Heart left ventricle (tissue), 16 donors: ENCODE data around the gene LRBA. TPM values are rescaled to one million over a fixed set of nuclear protein-coding genes. Genes with fewer than 3 reads are reported as not detected.

Source experiments
- ATAC-seq, 4 donors: fragments of 200-7000 bp; cut with Tn5 transposase; one replicate each; pipeline ENCODE4 v1.9.1; 2020 to 2022; ENCODE audit warnings: moderate library complexity in 4 of 4, mild to moderate bottlenecking in 3 of 4, moderate number of reproducible peaks in 1 of 4
- DNase-seq, 5 donors: peaks; one replicate each; pipeline ENCODE4 v3.0.0-alpha.2; 2020
- H3K27ac ChIP-seq, 12 donors: fragments of 200-600 bp; sonication (generic) in 4 of 12; one replicate each; pipeline versions ENCODE4 v1.5.0 to v1.8.0; 2016 to 2022; ENCODE audit warnings: mild to moderate bottlenecking in 2 of 12
- H3K27me3 ChIP-seq, 9 donors: fragments of 200-600 bp; sonication (generic) in 2 of 9; one replicate each; pipeline versions ENCODE4 v1.5.1 to v1.8.0; 2016 to 2022; ENCODE audit warnings: mild to moderate bottlenecking in 3 of 9
- H3K36me3 ChIP-seq, 9 donors: fragments of 200-600 bp; sonication (generic) in 2 of 9; one replicate each; pipeline versions ENCODE4 v1.5.0 to v1.8.0; 2018 to 2022; ENCODE audit warnings: mild to moderate bottlenecking in 2 of 9
- H3K4me1 ChIP-seq, 12 donors: fragments of 200-600 bp; sonication (generic) in 4 of 12; one replicate each; pipeline versions ENCODE4 v1.5.0 to v1.8.0; 2016 to 2022; ENCODE audit warnings: mild to moderate bottlenecking in 3 of 12
- H3K4me3 ChIP-seq, 12 donors: fragments of 200-600 bp; sonication (generic) in 4 of 12; one replicate each; pipeline versions ENCODE4 v1.5.0 to v1.8.0; 2017 to 2022; ENCODE audit warnings: mild to moderate bottlenecking in 9 of 12, moderate library complexity in 4 of 12
- H3K9me3 ChIP-seq, 12 donors: fragments of 200-600 bp; sonication (generic) in 4 of 12; one replicate each; pipeline versions ENCODE4 v1.5.0 to v1.8.0; 2016 to 2022; ENCODE audit warnings: mild to moderate bottlenecking in 1 of 12
- CTCF ChIP-seq, 12 donors: fragments of 200-600 bp; sonication (generic) in 4 of 12; IDR thresholded peaks; one replicate each; pipeline versions ENCODE4 v1.5.0 to v1.8.0; 2018 to 2022; ENCODE audit warnings: antibody characterized with exemption in 12 of 12, mild to moderate bottlenecking in 5 of 12
- POLR2A ChIP-seq, 2 donors: fragments of 450-650 bp; IDR thresholded peaks; one replicate each; pipeline ENCODE4 v1.6.1; 2017; ENCODE audit warnings: antibody characterized with exemption in 2 of 2, mild to moderate bottlenecking in 2 of 2, moderate library complexity in 2 of 2
- WGBS, 4 donors: extraction: QIAGEN DNeasy Blood & Tissue Kit in 2 of 4; methylation state at CpG; one replicate each; pipeline versions ENCODE4 v1.1.5 to v1.1.7; 2013 to 2018; 5-methylcytosine and 5-hydroxymethylcytosine counted together
- intact Hi-C, 10 donors: fragments of 100-400 bp; cut with DNase I; formaldehyde crosslinking; loops; one replicate each; pipeline versions ENCODE4 v1.11.1 to v1.14.2; 2022
- polyA plus RNA-seq, 2 donors: library from polyadenylated mRNA; stranded (reverse); fragments of 200-250 nt; gene quantifications; one replicate each; pipeline ENCODE4 v1.2.3, GENCODE V29; 2013
- total RNA-seq, 9 donors: library from RNA; depleted of rRNA in 2 of 9; stranded (reverse); fragments of >200 nt in 2 of 9; fragmentation: NEBNext Ultra II Directional in 3 of 9; extraction: Animal tissue kit (Norgen Biotek cat#: 25700) in 3 of 9; gene quantifications; one replicate each; pipeline versions ENCODE4 v1.1.0 to v1.2.4, GENCODE V29; 2016 to 2023
- donor health status: ischemic (EF 13 %, LVEDD 7.1; RV severe dilation, severe dysfunction).
- donor health status: healthy with polysubstance abuse.
- donor health status: DM: no; HTN: yes; CAD: no.
- donor health status: DM: no; HTN: no; CAD: no.
- donor health status: ischemic (EF 25% LVEDD 6.9; RV normal size, moderate dysfunction).
- donor health status: ischemic (EF 25% LVEDD 5.7; RV mildly dilated, moderate dysfunction).
- donor health status: healthy.
- donor health status: DM: yes; HTN: yes; CAD: no.
- donor health status: ischemic (EF 35%, LVEDD 5.7; RV mildly dilated, moderate dysfunction).
- donor health status: nonischemic (EF 11% LVEDD 7.7; RV severe dilation, severe dysfunction).
- donor health status: DM: yes; HTN: yes; CAD: no.
- donor health status: PGD.
- donor health status: ischemic (EF 29% LVEDD 5.4; RV normal size, mild dysfunction).
- donor health status: nonischemic (EF 23%, LVEDD 6.1; RV moderate dilation, normal function).

LRBA gene
- total and polyA plus RNA-seq, 11 donors = 6.5 to 35.1 (median 22.6) TPM

- peak in 1 of 4 donors; percentile 18 for ATAC-seq
- WGBS, 4 donors = 62 to 78% (median 75%) methylated on average over 7 to 9 of the region's 9 CpGs
- Histone ChIP-seq H3K36me3 (peaks cover 0 to 30% (median 6%) of the 10 kb centered on the region in 9 donors), H3K27ac (peak overlapping the region in 1 of 12 donors; percentile 38), H3K27me3 (no peaks in the 10 kb centered on the region), H3K4me3 (no peak overlapping the region), H3K9me3 (peaks cover 0 to 21% (median 2%) of the 10 kb centered on the region in 12 donors), H3K4me1 (peaks cover 0 to 9% (median 2%) of the 10 kb centered on the region in 12 donors)
- DNase-seq = no peak
- TF ChIP-seq POLR2A (IDR thresholded peaks at IDR 0.05) (no peak), CTCF (IDR thresholded peaks at IDR 0.05) (no peak)
- intact Hi-C loops = no loop called here
Observed at GRCh38 chr4:150280081-150280895, 734.8 kb downstream of the LRBA start.

GRCh38 chr4:150278206-150278605 is 736.9 kb downstream of the LRBA start:
- H3K4me1 ChIP-seq = peaks cover 0 to 9% (median 2%) of the 10 kb centered on the region in 12 donors
- DNase-seq (no peak), ATAC-seq (no peak)
- intact Hi-C loops = no loop called here
- TF ChIP-seq CTCF (IDR thresholded peaks at IDR 0.05) (no peak), POLR2A (IDR thresholded peaks at IDR 0.05) (no peak)
- peaks cover 0 to 24% (median 3%) of the 10 kb centered on the region in 9 donors for H3K36me3 ChIP-seq
- no peak overlapping the region for H3K27ac ChIP-seq
- 56 to 81% (median 72%) methylated on average over 2 of the region's 2 CpGs for WGBS, 4 donors
- H3K4me3 ChIP-seq = no peak overlapping the region
- H3K27me3 ChIP-seq = no peaks in the 10 kb centered on the region
- peaks cover 0 to 36% (median 3%) of the 10 kb centered on the region in 12 donors for H3K9me3 ChIP-seq

- no peak overlapping the region for H3K27ac ChIP-seq
- peaks cover 0 to 13% (median 0%) of the 10 kb centered on the region in 12 donors for H3K9me3 ChIP-seq
- no peak for TF ChIP-seq CTCF (IDR thresholded peaks at IDR 0.05)
- no peak for TF ChIP-seq POLR2A (IDR thresholded peaks at IDR 0.05)
- 90 to 100% (median 97%) methylated on average over 1 of the region's 1 CpG for WGBS, 4 donors
- no peaks in the 10 kb centered on the region for H3K27me3 ChIP-seq
- peaks cover 0 to 31% (median 13%) of the 10 kb centered on the region in 9 donors for H3K36me3 ChIP-seq
- no peak overlapping the region for H3K4me3 ChIP-seq
- DNase-seq (no peak), ATAC-seq (no peak)
- intact Hi-C loops = no loop called here
- H3K4me1 ChIP-seq = no peaks in the 10 kb centered on the region
Observed at GRCh38 chr4:150268444-150268843, 746.6 kb downstream of the LRBA start.

- peaks cover 0 to 34% (median 13%) of the 10 kb centered on the region in 9 donors for H3K36me3 ChIP-seq
- ATAC-seq (no peak), DNase-seq (no peak)
- intact Hi-C loops = no loop called here
- H3K4me3 ChIP-seq = no peak overlapping the region
- no peak overlapping the region for H3K27ac ChIP-seq
- WGBS, 4 donors = 94 to 100% (median 97%) methylated on average over 1 of the region's 1 CpG
- no peaks in the 10 kb centered on the region for H3K27me3 ChIP-seq
- TF ChIP-seq POLR2A (IDR thresholded peaks at IDR 0.05) (no peak), CTCF (IDR thresholded peaks at IDR 0.05) (no peak)
- peaks cover 0 to 7% (median 0%) of the 10 kb centered on the region in 12 donors for H3K9me3 ChIP-seq
- H3K4me1 ChIP-seq = no peaks in the 10 kb centered on the region
Observed at GRCh38 chr4:150265806-150266205, 749.3 kb downstream of the LRBA start.
